Lower leg skin (tissue), 3 donors: ENCODE measurements around the gene LRP5.

Experiments
- CTCF ChIP-seq, 3 donors: fragments of 450-650 bp; IDR thresholded peaks; one replicate each; pipeline ENCODE4 v1.5.1; 2016; ENCODE audit warnings: antibody characterized with exemption in 3 of 3, mild to moderate bottlenecking in 3 of 3, moderate library complexity in 2 of 3
- POLR2A ChIP-seq, 2 donors: fragments of 450-650 bp; IDR thresholded peaks; one replicate each; pipeline ENCODE4 v1.6.1; 2016 to 2017; ENCODE audit warnings: antibody characterized with exemption in 2 of 2, mild to moderate bottlenecking in 1 of 2, moderate library complexity in 1 of 2

DNA sequence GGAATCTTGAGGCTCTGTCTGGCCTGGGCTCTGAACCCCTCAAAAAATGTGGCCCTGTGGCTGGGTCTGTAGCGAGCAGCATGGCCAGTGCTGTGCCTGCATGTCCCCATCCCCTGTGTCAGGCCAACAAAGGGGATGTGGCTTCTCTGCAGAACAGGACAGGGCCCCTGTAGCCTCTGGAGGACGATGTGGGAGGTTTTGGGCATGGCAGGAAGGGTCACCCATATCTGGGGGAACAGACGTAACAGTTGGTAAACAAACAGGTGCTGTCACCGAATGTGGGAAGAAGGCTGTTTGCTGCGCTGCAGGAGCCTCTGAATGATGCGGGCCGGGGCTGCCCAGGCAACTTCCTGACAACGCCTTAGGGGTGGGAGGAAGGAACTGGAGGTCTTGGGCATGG is 35.0 kb downstream of the LRP5 start:
- TF ChIP-seq CTCF (IDR thresholded peaks at IDR 0.05) (no peak), POLR2A (IDR thresholded peaks at IDR 0.05) (no peak)
